ENCODE measurements around the gene MLPH. TPM values are rescaled to one million over a fixed set of nuclear protein-coding genes. Genes with fewer than 3 reads are reported as not detected.

The MLPH gene
- total and polyA plus RNA-seq, 4 donors, result 1.6 to 25.9 (median 22.3) TPM

DNA sequence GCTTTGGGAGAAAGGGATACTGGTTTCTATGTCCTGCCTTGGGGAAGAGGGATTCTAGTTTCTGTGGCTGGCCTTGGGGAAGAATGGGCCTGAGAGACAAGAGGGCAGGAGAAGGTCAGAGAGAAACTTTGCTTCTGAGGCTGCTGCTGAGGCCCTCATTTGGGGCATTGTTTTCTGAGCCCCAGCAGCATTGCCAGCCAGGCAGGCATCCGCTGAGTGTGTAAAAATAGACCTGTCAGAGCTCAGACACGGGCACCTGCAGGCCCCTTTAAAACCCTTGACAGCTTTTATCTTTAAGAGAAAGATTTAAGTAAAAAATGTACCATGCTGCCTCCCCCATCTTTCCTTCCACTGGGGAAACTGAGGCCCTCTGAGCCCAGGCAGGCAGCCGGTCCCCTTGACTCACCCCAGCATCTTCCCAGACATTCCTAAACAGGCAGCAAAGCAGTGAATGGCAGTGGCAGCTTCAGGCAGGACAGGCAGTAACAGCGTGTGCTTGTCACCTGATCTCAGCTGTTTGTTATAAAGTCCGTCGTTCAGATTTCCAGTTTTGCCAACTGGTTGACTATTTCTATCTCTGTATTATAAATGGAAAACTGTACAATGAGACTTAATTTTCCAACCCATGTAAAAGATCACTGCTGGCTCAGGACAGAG lies 27.6 kb downstream of the MLPH start:
- Histone ChIP-seq H3K27me3 (ENCODE audit: control insufficient read depth in 4 of 4, insufficient read depth in 4 of 4, low read length in 3 of 4) (no peaks in the 10 kb centered on the region), H3K36me3 (ENCODE audit: control insufficient read depth in 4 of 4, insufficient read depth in 3 of 4, low read depth in 1 of 4, low read length in 3 of 4) (peaks cover 0 to 2% (median 0%) of the 10 kb centered on the region in 4 donors), H3K4me1 (ENCODE audit: control insufficient read depth in 4 of 4, insufficient read depth in 4 of 4, low read length in 3 of 4) (peaks cover 2 to 39% (median 26%) of the 10 kb centered on the region in 4 donors), H3K9ac (ENCODE audit: low read depth in 1 of 2, low read length in 2 of 2) (peak overlapping the region in 1 of 2 donors; percentile 30), H3K9me3 (ENCODE audit: control insufficient read depth in 4 of 4, low read length in 3 of 4) (no peaks in the 10 kb centered on the region), H3K27ac (ENCODE audit: low read depth in 1 of 2, low read length in 2 of 2) (peak overlapping the region; percentile 82), H3K4me3 (ENCODE audit: low read depth in 1 of 3, low read length in 3 of 3) (no peak overlapping the region)
- WGBS, result 57% methylated on average over 6 of the region's 6 CpGs
- TF ChIP-seq REST (IDR thresholded peaks at IDR 0.05), result peak; percentile 21
- TF ChIP-seq FOXA1 (IDR thresholded peaks at IDR 0.05), result no peak
- TF ChIP-seq HNF4A (conservative IDR thresholded peaks at IDR 0.05), result peak in 1 of 2 donors; percentile 45
- DNase-seq (ENCODE audit: low spot score), result no peak

DNA sequence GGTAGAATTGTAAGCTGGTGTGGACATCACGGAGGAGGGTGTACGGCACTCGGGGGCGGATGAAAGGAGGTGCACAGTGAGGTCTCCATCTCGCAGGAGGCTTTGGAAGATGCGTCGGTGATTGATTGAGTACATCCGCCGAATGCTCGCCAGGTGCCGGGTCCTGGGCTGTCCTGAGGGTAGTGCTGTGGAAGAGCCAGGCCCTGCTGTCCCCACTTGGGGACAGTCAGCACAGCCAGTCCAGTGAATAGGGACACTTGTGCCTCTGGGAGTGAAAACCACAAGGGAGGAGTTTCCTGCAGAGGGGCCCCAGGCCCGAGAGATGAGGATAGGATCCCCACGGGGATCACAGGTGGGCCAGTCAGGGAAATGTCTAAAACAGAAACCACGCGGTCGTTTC lies 28.1 kb downstream of the MLPH start:
- peaks cover 4 to 39% (median 28%) of the 10 kb centered on the region in 4 donors for H3K4me1 ChIP-seq (ENCODE audit: control insufficient read depth in 4 of 4, insufficient read depth in 4 of 4, low read length in 3 of 4)
- H3K9me3 ChIP-seq (ENCODE audit: control insufficient read depth in 4 of 4, low read length in 3 of 4), result no peaks in the 10 kb centered on the region
- H3K36me3 ChIP-seq (ENCODE audit: control insufficient read depth in 4 of 4, insufficient read depth in 3 of 4, low read depth in 1 of 4, low read length in 3 of 4), result peaks cover 0 to 2% (median 0%) of the 10 kb centered on the region in 4 donors
- DNase-seq (ENCODE audit: low spot score), result no peak
- H3K4me3 ChIP-seq (ENCODE audit: low read depth in 1 of 3, low read length in 3 of 3), result no peak overlapping the region
- H3K27ac ChIP-seq (ENCODE audit: low read depth in 1 of 2, low read length in 2 of 2), result peak overlapping the region in 1 of 2 donors; percentile 82
- H3K9ac ChIP-seq (ENCODE audit: low read depth in 1 of 2, low read length in 2 of 2), result no peak overlapping the region
- 92% methylated on average over 16 of the region's 16 CpGs for WGBS
- TF ChIP-seq, protein P1, sequence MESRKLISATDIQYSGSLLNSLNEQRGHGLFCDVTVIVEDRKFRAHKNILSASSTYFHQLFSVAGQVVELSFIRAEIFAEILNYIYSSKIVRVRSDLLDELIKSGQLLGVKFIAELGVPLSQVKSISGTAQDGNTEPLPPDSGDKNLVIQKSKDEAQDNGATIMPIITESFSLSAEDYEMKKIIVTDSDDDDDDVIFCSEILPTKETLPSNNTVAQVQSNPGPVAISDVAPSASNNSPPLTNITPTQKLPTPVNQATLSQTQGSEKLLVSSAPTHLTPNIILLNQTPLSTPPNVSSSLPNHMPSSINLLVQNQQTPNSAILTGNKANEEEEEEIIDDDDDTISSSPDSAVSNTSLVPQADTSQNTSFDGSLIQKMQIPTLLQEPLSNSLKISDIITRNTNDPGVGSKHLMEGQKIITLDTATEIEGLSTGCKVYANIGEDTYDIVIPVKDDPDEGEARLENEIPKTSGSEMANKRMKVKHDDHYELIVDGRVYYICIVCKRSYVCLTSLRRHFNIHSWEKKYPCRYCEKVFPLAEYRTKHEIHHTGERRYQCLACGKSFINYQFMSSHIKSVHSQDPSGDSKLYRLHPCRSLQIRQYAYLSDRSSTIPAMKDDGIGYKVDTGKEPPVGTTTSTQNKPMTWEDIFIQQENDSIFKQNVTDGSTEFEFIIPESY (IDR thresholded peaks at IDR 0.05), result no peak
- TF ChIP-seq EGR1 (IDR thresholded peaks at IDR 0.05; ENCODE audit: low read depth in 2 of 2) (no peak), RAD21 (IDR thresholded peaks at IDR 0.05) (no peak), YY1 (IDR thresholded peaks at IDR 0.05) (no peak), RXRA (IDR thresholded peaks at IDR 0.05) (no peak), FOXA1 (IDR thresholded peaks at IDR 0.05) (no peak), MAX (IDR thresholded peaks at IDR 0.05) (no peak), NR2F2 (IDR thresholded peaks at IDR 0.05) (no peak), ATF3 (IDR thresholded peaks at IDR 0.05) (no peak), REST (IDR thresholded peaks at IDR 0.05) (no peak), FOXA2 (IDR thresholded peaks at IDR 0.05) (no peak), HNF4G (IDR thresholded peaks at IDR 0.05) (no peak), TAF1 (conservative IDR thresholded peaks at IDR 0.05) (no peak)
- TF ChIP-seq, protein P2, sequence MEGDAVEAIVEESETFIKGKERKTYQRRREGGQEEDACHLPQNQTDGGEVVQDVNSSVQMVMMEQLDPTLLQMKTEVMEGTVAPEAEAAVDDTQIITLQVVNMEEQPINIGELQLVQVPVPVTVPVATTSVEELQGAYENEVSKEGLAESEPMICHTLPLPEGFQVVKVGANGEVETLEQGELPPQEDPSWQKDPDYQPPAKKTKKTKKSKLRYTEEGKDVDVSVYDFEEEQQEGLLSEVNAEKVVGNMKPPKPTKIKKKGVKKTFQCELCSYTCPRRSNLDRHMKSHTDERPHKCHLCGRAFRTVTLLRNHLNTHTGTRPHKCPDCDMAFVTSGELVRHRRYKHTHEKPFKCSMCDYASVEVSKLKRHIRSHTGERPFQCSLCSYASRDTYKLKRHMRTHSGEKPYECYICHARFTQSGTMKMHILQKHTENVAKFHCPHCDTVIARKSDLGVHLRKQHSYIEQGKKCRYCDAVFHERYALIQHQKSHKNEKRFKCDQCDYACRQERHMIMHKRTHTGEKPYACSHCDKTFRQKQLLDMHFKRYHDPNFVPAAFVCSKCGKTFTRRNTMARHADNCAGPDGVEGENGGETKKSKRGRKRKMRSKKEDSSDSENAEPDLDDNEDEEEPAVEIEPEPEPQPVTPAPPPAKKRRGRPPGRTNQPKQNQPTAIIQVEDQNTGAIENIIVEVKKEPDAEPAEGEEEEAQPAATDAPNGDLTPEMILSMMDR (IDR thresholded peaks at IDR 0.05; ENCODE audit: low read depth, low read length, missing input control), result no peak
- H3K27me3 ChIP-seq (ENCODE audit: control insufficient read depth in 4 of 4, insufficient read depth in 4 of 4, low read length in 3 of 4), result no peaks in the 10 kb centered on the region
